ENCODE results near the gene TMEM238.
"Not testable (repeated sequence)": the region's sequence is repeated elsewhere in the genome, so short reads cannot be mapped to it uniquely, and the experiment has no call there.

Gene TMEM238

DNA sequence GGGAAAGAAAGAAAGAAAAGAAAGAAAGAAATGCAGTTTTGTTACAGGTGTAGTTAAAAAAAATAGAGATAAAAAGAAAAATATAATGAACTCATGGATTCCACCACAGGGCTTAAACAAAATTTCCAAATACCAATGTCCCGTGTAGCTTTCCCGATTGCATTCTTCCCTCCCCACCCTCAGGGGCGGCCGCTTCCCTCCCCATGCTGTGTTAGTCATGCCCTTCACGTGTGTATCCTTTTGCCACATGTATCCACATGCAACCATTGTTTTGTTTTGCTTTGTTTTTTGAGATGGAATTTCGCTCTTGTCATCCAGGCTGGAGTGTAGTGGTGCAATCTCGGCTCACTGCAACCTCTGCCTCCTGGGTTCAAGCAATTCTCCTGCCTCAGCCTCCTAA is 48.0 kb downstream of the TMEM238 start:
- no peak for DNase-seq

DNA sequence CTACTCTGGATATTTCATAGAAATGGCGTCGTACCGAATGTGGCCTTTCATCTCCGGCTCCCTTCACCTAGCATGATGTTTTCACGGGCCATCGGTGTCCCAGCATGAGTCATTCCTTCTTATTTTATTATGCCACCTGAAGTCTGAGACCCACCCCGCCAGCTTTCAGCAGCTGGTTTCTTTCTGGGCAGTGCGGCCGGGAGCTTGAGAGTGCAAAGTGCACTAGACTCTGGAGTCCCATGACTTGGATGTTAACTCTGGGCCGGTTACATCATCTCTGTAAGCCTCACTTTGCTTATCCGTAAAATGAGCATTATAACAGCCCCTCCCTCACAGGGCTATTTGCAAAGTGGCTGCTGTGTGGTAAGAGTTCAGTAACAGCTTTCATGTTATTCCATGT is 50.2 kb downstream of the TMEM238 start:
- no peak for DNase-seq

DNA sequence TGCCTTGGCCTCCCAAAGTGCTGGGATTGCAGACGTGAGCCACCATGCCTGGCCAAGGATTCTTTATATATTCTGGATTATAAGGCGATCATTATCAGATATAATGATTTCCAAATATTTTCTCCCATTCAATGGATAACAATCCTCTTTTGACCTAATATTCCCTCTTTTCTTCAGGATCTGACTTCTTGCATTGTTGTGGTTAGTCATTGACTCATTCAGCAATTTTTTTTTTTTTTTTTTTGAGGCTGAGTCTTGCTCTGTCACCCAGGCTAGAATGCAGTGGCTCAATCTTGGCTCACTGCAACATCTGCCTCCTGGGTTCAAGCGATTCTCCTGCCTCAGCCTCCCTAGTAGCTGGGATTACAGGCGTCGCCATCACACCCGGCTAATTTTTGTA is 54.3 kb downstream of the TMEM238 start:
- DNase-seq: not testable (repeated sequence)

All from kidney glomerular epithelial cell (primary cell).